Esophagus squamous epithelium (tissue), 5 donors: ENCODE results near the gene MCCD1. TPM values are rescaled to one million over a fixed set of nuclear protein-coding genes. Genes with fewer than 3 reads are reported as not detected.

ENCODE experiments used
- DNase-seq: peaks from one replicate; lab custom pipeline; 2025; lab: John Stamatoyannopoulos, UW
- H3K27ac ChIP-seq, 4 donors: fragments of 200-600 bp; sonication (generic); one replicate each; pipeline ENCODE4 v1.5.1; 2016 to 2019; ENCODE audit warnings: mild to moderate bottlenecking in 1 of 4
- H3K27me3 ChIP-seq, 4 donors: fragments of 200-600 bp; sonication (generic); 1 replicate in 3 of 4; 2 replicates in 1 of 4; pipeline versions ENCODE4 v1.5.1 to v1.6.0; 2017 to 2021; ENCODE audit warnings: antibody characterized with exemption in 1 of 4
- H3K36me3 ChIP-seq, 3 donors: fragments of 200-600 bp; sonication (generic); one replicate each; pipeline ENCODE4 v1.5.1; 2016 to 2019
- H3K4me1 ChIP-seq, 3 donors: fragments of 200-600 bp; sonication (generic); one replicate each; pipeline ENCODE4 v1.5.1; 2017 to 2019
- H3K4me3 ChIP-seq, 4 donors: fragments of 200-600 bp; sonication (generic); 1 replicate in 3 of 4; 2 replicates in 1 of 4; pipeline ENCODE4 v1.5.1; 2016 to 2019; ENCODE audit warnings: mild to moderate bottlenecking in 2 of 4, moderate library complexity in 1 of 4
- H3K9me3 ChIP-seq, 3 donors: fragments of 200-600 bp; sonication (generic); one replicate each; pipeline ENCODE4 v1.5.1; 2016 to 2019
- CTCF ChIP-seq, 6 experiments: fragments of 450-650 bp in 4 of 6; fragments of 200-600 bp in 2 of 6; sonication (generic) in 2 of 6; IDR thresholded peaks; one replicate each; pipeline ENCODE4 v1.5.1; 2016 to 2019; ENCODE audit warnings: antibody characterized with exemption in 6 of 6, mild to moderate bottlenecking in 4 of 6, moderate library complexity in 4 of 6
- POLR2A ChIP-seq, 4 donors: fragments of 450-650 bp; IDR thresholded peaks; one replicate each; pipeline ENCODE4 v1.6.1; 2017; ENCODE audit warnings: antibody characterized with exemption in 4 of 4, mild to moderate bottlenecking in 4 of 4, moderate library complexity in 3 of 4
- WGBS, 2 donors: methylation state at CpG; one replicate each; pipeline ENCODE4 v1.1.5; 2018; 5-methylcytosine and 5-hydroxymethylcytosine counted together
- intact Hi-C: fragments of 100-400 bp; cut with DNase I; formaldehyde crosslinking; loops from one replicate; pipeline ENCODE4 v1.15.0; 2022
- total RNA-seq, 4 donors: library from RNA; depleted of rRNA; stranded (reverse); fragments of >200 nt; gene quantifications; one replicate each; pipeline ENCODE4 v1.1.0, GENCODE V29; 2016
- donor health status: DM: yes; HTN: yes; CAD: no.

The MCCD1 gene
- total RNA-seq, 4 donors from 2014 or later: not detected

- Histone ChIP-seq H3K4me3 (no peak overlapping the region), H3K4me1 (peaks cover 5 to 50% (median 17%) of the 10 kb centered on the region in 3 donors), H3K36me3 (peaks cover 11 to 69% (median 14%) of the 10 kb centered on the region in 3 donors), H3K27me3 (no peaks in the 10 kb centered on the region), H3K9me3 (no peaks in the 10 kb centered on the region), H3K27ac (peak overlapping the region; percentile 45 to 63 (median 52))
- 77 to 88% methylated on average over 3 to 8 of the region's 14 CpGs for WGBS, 2 donors
- no peak for DNase-seq
- TF ChIP-seq CTCF (IDR thresholded peaks at IDR 0.05) (no peak), POLR2A (IDR thresholded peaks at IDR 0.05) (no peak)
- intact Hi-C loops: loop anchor here (5.0 kb wide), 1 partner anchor 33 kb away; the partner anchor contains the start of gene NCR3
Observed at GRCh38 chr6:31558631-31559500, 30.1 kb downstream of the MCCD1 start.

- peaks cover 11 to 62% (median 14%) of the 10 kb centered on the region in 3 donors for H3K36me3 ChIP-seq
- H3K4me1 ChIP-seq: peaks cover 5 to 50% (median 17%) of the 10 kb centered on the region in 3 donors
- intact Hi-C loops: loop anchor here (5.0 kb wide), 1 partner anchor 33 kb away; the partner anchor contains the start of gene NCR3
- 64 to 68% methylated on average over 4 of the region's 4 CpGs for WGBS, 2 donors
- no peak for DNase-seq
- H3K9me3 ChIP-seq: no peaks in the 10 kb centered on the region
- peak overlapping the region in 1 of 4 donors; percentile 8 for H3K4me3 ChIP-seq
- no peak for TF ChIP-seq CTCF (IDR thresholded peaks at IDR 0.05)
- TF ChIP-seq POLR2A (IDR thresholded peaks at IDR 0.05): no peak
- H3K27ac ChIP-seq: peak overlapping the region in 3 of 4 donors; percentile 45 to 63 (median 58)
- no peaks in the 10 kb centered on the region for H3K27me3 ChIP-seq
Observed at GRCh38 chr6:31559606-31559957, 30.8 kb downstream of the MCCD1 start.

- Histone ChIP-seq H3K4me3 (peak overlapping the region in 1 of 4 donors; percentile 8), H3K27ac (peak overlapping the region; percentile 9 to 63 (median 52)), H3K9me3 (no peaks in the 10 kb centered on the region), H3K36me3 (peaks cover 11 to 56% (median 14%) of the 10 kb centered on the region in 3 donors), H3K4me1 (peaks cover 5 to 50% (median 17%) of the 10 kb centered on the region in 3 donors), H3K27me3 (no peaks in the 10 kb centered on the region)
- TF ChIP-seq CTCF (IDR thresholded peaks at IDR 0.05) (no peak), POLR2A (IDR thresholded peaks at IDR 0.05) (no peak)
- no peak for DNase-seq
- intact Hi-C loops: loop anchor here (5.0 kb wide), 1 partner anchor 32 kb away; the partner anchor contains the start of gene NCR3
- 37 to 74% methylated on average over 7 of the region's 7 CpGs for WGBS, 2 donors
Observed at GRCh38 chr6:31559958-31560696, 31.4 kb downstream of the MCCD1 start.

GRCh38 chr6:31560697-31561058, 31.9 kb downstream of the MCCD1 start:
- TF ChIP-seq CTCF (IDR thresholded peaks at IDR 0.05) (no peak), POLR2A (IDR thresholded peaks at IDR 0.05) (no peak)
- H3K27me3 ChIP-seq: no peaks in the 10 kb centered on the region
- DNase-seq: no peak
- intact Hi-C loops: no loop called here
- H3K27ac ChIP-seq: peak overlapping the region in 3 of 4 donors; percentile 8 to 63 (median 58)
- no peak overlapping the region for H3K4me3 ChIP-seq
- no peaks in the 10 kb centered on the region for H3K9me3 ChIP-seq
- H3K4me1 ChIP-seq: peaks cover 5 to 50% (median 17%) of the 10 kb centered on the region in 3 donors
- peaks cover 11 to 55% (median 14%) of the 10 kb centered on the region in 3 donors for H3K36me3 ChIP-seq
